Dedifferentiated amniotic fluid mesenchymal stem cell (primary cell): Measurements from ENCODE around the gene FKBP5.
"Not testable (repeated sequence)": the region's sequence is repeated elsewhere in the genome, so short reads cannot be mapped to it uniquely, and the experiment has no call there.

Experiments
- DNase-seq: peaks from one replicate; pipeline ENCODE4 v3.0.0-alpha.2; 2016; ENCODE audit errors: extremely low spot score

FKBP5 gene

DNA sequence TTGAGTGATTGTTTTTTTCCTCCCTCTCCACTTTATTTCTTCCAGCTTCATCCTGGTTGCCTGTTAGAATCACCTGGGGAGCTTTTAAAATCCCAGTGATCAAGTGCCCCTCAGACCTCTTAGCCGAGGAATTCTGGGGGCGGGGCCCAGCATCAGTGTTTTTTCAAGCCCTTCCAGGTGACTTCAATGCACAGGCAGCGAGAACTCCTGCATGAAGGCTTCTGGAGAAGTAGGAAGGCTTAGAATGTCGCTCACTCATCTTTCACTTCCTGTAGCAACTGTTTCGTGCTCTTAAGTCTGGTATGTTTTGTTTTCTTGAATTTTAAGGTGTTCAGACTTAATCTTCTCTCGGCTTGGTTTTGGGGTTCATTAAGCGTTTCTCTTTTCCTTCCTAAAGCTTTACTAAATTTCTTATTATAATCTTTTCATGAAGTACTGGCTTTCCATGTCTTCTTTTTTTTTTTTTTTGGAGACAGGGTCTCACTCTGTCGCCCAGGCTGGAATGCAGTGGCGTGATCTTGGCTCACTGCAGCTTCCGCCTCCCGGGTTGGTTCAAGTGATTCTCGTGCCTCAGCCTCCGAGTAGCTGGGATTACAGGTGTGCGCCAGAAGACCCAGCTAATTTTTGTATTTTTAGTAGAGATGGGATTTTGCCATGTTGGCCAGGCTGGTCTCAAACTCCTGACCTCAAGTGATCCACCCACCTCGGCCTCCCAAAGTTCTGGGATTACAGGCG is 145.1 kb downstream of the FKBP5 start:
- no peak for DNase-seq

DNA sequence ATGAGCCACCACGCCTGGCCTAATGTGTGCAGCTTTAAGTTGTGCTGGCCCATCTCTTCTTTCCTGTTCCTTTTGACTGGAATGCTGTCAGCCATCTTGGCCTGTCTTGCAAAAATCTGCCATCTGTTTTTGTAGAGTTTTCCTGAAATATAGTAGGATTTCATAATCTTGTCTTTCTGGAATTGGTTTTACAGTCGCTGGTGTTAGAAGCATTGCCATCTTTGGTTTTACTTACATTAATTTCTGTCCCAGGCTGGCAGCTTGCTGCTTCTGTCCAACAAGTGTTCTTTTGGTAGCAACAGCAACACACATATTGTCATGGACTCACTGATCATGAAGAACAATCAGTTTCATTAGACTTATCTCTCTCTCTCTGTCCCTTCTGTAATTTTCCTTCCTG is 146.9 kb downstream of the FKBP5 start:
- DNase-seq = no peak

DNA sequence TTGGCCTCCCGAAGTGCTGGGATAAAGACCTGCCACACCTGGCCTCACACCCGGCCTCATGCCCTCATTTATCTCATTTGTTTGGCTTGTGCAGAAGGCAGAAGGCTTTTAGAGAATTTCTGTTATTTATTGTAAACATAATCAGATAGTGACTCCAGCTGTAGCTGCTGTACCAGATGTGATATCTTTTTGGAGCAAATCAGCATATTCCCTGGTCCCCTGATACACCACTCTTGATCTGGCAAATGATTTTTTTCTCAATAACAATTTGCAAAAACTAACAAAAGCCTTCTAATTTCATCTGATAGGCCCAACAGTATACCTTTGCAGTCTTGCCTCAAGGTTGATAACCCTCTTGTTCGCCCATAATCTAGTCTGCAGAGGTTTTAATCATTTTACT is 149.5 kb downstream of the FKBP5 start:
- no peak for DNase-seq

DNA sequence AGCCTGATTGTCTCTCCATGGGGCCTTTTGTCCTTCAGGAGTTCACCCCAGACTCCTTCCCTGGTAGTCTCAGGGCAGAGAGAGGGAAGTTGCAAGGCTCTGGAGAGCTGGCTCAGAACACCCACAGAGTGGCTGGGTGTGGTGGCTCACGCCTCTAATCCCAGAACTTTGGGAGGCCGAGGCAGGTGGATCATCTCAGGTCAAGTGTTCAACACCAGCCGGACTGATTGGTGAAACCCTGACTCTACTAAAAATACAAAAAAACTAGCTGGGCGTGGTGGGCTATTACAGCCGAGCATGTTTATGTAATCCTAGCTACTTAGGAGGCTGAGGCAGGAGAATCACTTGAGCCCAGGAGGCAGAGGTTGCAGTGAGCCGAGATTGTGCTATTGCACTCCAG is 152.9 kb downstream of the FKBP5 start:
- not testable (repeated sequence) for DNase-seq

DNA sequence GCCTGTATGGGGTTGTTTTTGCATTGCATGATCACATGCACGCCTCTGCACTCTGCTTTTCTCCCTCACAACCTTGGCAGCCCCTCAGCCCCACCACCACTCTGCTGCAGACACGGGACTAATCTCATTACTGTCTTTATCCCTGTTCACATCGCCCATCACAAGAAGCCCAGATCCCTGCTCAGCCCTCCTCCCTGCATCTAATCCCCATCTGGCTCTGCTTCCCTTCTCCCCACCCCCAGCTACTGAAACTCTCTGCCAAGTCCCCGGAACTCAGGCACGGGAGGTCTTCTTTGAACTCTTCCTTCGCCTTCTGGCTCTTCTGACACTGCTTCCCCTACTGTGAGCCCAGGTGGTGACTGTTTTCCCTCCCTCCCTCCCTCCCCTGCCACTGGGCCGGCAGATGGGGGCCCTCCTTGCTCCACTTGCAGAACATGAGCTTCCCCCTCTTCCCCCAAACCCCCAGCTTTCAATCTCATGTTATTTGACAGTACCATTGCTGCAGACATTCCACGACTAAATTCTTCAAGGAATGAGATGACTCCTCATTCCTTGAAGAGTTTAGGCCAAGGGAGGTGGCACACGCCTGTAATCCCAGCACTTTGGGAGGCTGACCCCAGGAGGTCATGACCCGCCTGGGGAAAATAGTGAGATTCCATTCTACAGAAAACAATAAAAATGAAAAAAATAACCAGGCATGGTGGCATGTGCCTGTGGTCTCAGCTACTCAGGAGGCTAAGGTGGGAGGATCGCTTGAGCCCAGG is 154.1 kb downstream of the FKBP5 start:
- DNase-seq = no peak

DNA sequence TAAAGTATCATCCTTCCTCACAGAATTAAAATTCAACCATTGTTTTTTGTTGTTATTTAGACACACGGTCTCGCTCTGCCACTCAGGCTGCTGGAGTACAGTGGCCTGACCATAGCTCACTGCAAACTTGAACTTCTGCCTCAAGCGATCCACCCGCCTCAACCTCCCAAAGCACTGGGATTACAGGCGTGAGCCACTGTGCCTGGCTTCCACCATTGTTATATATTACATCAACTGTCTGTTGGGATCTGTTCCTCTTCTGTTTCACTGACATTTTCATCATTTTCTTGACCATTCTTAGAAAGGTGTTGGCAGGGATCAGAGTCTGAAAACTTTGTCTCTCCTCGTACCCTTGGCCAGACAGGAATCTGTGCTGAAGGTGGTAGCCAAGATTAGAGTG is 154.7 kb downstream of the FKBP5 start:
- no peak for DNase-seq

DNA sequence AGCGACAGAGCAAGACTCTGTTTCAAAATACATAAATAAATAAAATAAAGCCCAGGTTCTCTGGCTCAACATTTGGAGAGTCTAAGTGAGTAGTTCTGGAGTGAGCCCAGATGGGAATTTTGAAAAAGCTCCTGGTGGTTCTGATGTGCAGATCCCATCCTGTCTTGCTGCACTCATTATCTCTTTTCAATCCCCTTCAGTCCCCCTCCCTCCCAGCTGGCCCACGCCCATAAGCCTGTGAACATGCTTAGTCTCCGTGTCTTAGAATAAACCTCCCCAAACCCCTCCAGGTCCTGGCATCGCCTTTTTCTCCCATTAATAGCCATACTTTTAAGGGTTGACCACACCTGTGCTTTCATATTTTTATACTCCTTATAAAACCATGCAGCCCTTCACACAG is 156.6 kb downstream of the FKBP5 start:
- no peak for DNase-seq

DNA sequence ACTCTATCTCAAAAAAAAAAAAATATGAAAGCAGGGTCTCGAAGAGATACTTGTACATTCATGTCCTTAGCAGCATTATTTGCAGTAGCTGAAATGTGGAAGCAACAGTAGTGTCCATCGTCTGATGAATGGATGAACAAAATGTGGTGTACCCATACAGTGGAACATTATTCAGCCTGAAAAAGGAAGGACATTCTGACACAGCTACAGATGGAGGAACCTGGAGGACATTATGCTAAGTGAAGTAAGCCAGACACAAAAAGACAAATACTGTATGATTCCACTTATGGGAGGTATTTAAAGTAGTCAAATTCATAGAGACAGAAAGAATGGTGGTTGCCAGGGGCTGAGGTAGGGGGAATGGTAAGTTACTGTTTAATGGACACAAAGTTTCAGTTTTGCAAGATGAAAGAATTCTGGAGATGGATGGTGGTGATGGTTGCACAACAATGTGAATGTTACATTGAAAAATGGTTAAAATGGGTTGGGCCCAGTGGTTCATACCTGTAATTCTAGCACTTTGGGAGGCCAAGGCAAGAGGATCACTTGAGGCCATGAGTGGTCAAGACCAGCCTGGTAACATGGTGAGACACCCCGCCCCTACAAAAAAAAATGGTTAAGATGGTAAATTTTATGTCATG is 164.2 kb downstream of the FKBP5 start:
- no peak for DNase-seq
